ACC112 (cell line): Measurements from ENCODE around the gene FAHD2B.
"Not testable (repeated sequence)": the region's sequence is repeated elsewhere in the genome, so short reads cannot be mapped to it uniquely, and the experiment has no call there.

Experiments
- H2AFZ ChIP-seq: fragments of 200-600 bp; sonication (generic); one replicate; pipeline ENCODE4 v1.6.0; 2017; ENCODE audit warnings: antibody characterized with exemption, low read length; ENCODE audit not compliant: unreplicated experiment
- H3K27ac ChIP-seq: fragments of 200-600 bp; sonication (generic); 2 replicates; pipeline ENCODE4 v1.5.1; 2014; ENCODE audit warnings: low read depth, mild to moderate bottlenecking, antibody characterized with exemption, low read length, moderate library complexity
- H3K27me3 ChIP-seq: fragments of 200-600 bp; sonication (generic); 2 replicates; pipeline ENCODE4 v1.6.1; 2014; ENCODE audit warnings: mild to moderate bottlenecking, antibody characterized with exemption, low read length, moderate library complexity, mixed read lengths; ENCODE audit not compliant: insufficient read depth
- H3K36me3 ChIP-seq: fragments of 200-600 bp; sonication (generic); 2 replicates; pipeline ENCODE4 v1.6.1; 2016; ENCODE audit warnings: mild to moderate bottlenecking, antibody characterized with exemption, low read length, moderate library complexity, mixed read lengths; ENCODE audit not compliant: insufficient read depth
- H3K4me1 ChIP-seq: fragments of 200-600 bp; sonication (generic); one replicate; pipeline ENCODE4 v1.6.1; 2016; ENCODE audit warnings: low read length, mixed read lengths; ENCODE audit not compliant: insufficient read depth, unreplicated experiment, control insufficient read depth
- H3K4me3 ChIP-seq: fragments of 200-600 bp; sonication (generic); 2 replicates; pipeline ENCODE4 v1.5.1; 2014; ENCODE audit warnings: mild to moderate bottlenecking, low read depth, low read length
- H3K79me2 ChIP-seq: fragments of 200-600 bp; sonication (generic); one replicate; pipeline ENCODE4 v1.6.0; 2016; ENCODE audit warnings: low read length; ENCODE audit not compliant: control insufficient read depth, unreplicated experiment, insufficient read depth

Gene FAHD2B

GRCh38 chr2:97067279-97068004, 27.2 kb downstream of the FAHD2B start:
- H3K79me2 ChIP-seq = no peaks in the 10 kb centered on the region
- no peak overlapping the region for H3K27ac ChIP-seq
- H3K4me3 ChIP-seq = no peak overlapping the region
- peaks cover 25% of the 10 kb centered on the region for H3K27me3 ChIP-seq
- H3K36me3 ChIP-seq = no peaks in the 10 kb centered on the region
- no peaks in the 10 kb centered on the region for H3K4me1 ChIP-seq
- no peak overlapping the region for H2AFZ ChIP-seq

- not testable (repeated sequence) for H3K4me3 ChIP-seq, H3K4me1 ChIP-seq, H3K36me3 ChIP-seq, H3K27ac ChIP-seq, H2AFZ ChIP-seq, H3K79me2 ChIP-seq
- H3K27me3 ChIP-seq = peaks cover 25% of the 10 kb centered on the region
These were observed 28.7 kb downstream of the FAHD2B start for GRCh38 chr2:97066030-97066429.

GRCh38 chr2:97062020-97062419, 32.7 kb downstream of the FAHD2B start:
- peaks cover 28% of the 10 kb centered on the region for H3K27me3 ChIP-seq
- H3K27ac ChIP-seq, H3K36me3 ChIP-seq, H2AFZ ChIP-seq, H3K4me3 ChIP-seq, H3K4me1 ChIP-seq, H3K79me2 ChIP-seq: not testable (repeated sequence)

GRCh38 chr2:97059782-97060181, 34.9 kb downstream of the FAHD2B start:
- H3K36me3 ChIP-seq, H2AFZ ChIP-seq, H3K4me3 ChIP-seq, H3K27ac ChIP-seq, H3K4me1 ChIP-seq, H3K79me2 ChIP-seq: not testable (repeated sequence)
- peaks cover 35% of the 10 kb centered on the region for H3K27me3 ChIP-seq

GRCh38 chr2:97056150-97056549, 38.5 kb downstream of the FAHD2B start:
- H3K4me1 ChIP-seq, H3K4me3 ChIP-seq, H3K27ac ChIP-seq, H3K79me2 ChIP-seq, H3K36me3 ChIP-seq, H2AFZ ChIP-seq: not testable (repeated sequence)
- peaks cover 28% of the 10 kb centered on the region for H3K27me3 ChIP-seq

- not testable (repeated sequence) for H2AFZ ChIP-seq, H3K36me3 ChIP-seq, H3K79me2 ChIP-seq, H3K4me1 ChIP-seq, H3K4me3 ChIP-seq, H3K27ac ChIP-seq
- H3K27me3 ChIP-seq = peaks cover 21% of the 10 kb centered on the region
These were observed 44.6 kb downstream of the FAHD2B start for GRCh38 chr2:97050032-97050431.

- peaks cover 21% of the 10 kb centered on the region for H3K27me3 ChIP-seq
- H2AFZ ChIP-seq, H3K79me2 ChIP-seq, H3K27ac ChIP-seq, H3K4me3 ChIP-seq, H3K4me1 ChIP-seq, H3K36me3 ChIP-seq: not testable (repeated sequence)
These were observed 46.2 kb downstream of the FAHD2B start for GRCh38 chr2:97048448-97048847.

- H3K4me1 ChIP-seq, H3K36me3 ChIP-seq, H3K4me3 ChIP-seq, H3K79me2 ChIP-seq, H2AFZ ChIP-seq, H3K27ac ChIP-seq: not testable (repeated sequence)
- H3K27me3 ChIP-seq = peaks cover 36% of the 10 kb centered on the region
These were observed 48.0 kb downstream of the FAHD2B start for GRCh38 chr2:97046676-97047075.

GRCh38 chr2:97045895-97046499, 48.7 kb downstream of the FAHD2B start:
- not testable (repeated sequence) for H3K36me3 ChIP-seq, H3K4me3 ChIP-seq, H3K27ac ChIP-seq, H3K79me2 ChIP-seq, H3K4me1 ChIP-seq, H2AFZ ChIP-seq
- peaks cover 36% of the 10 kb centered on the region for H3K27me3 ChIP-seq
